H1 (cell line): ENCODE data around the gene SPSB1. TPM values are rescaled to one million over a fixed set of nuclear protein-coding genes. Genes with fewer than 3 reads are reported as not detected.

Experiments
- ASH2L ChIP-seq: fragments of 200-600, 300-600 bp; sonication (generic); IDR thresholded peaks from one replicate; pipeline ENCODE4 v1.7.1; 2017; ENCODE audit warnings: low read length
- CBX8 ChIP-seq: fragments of 300-800, 300-1000 bp; sonication (generic); IDR thresholded peaks from 2 replicates; pipeline ENCODE4 v1.7.1; 2016; ENCODE audit warnings: low read depth, low read length, borderline replicate concordance
- GTF2F1 ChIP-seq: IDR thresholded peaks from 2 replicates; pipeline ENCODE4 v1.6.1; 2012; ENCODE audit warnings: low read depth, low read length, improper control_type of control experiment, borderline replicate concordance
- SIRT6 ChIP-seq: IDR thresholded peaks from one replicate; pipeline ENCODE4 v1.7.1; 2012; ENCODE audit warnings: low read length, inconsistent platforms
- ZNF274 ChIP-seq: IDR thresholded peaks from 2 replicates; pipeline ENCODE4 v1.7.0; 2012; ENCODE audit warnings: low read length, borderline replicate concordance; ENCODE audit errors: extremely low read depth
- polyA plus RNA-seq, 7 experiments: library from polyadenylated mRNA; depleted of rRNA in 3 of 7; stranded (reverse) in 5 of 7; unstranded in 2 of 7; fragments of >200 nt in 5 of 7; fragments of 200-250 nt in 2 of 7; gene quantifications; 1 replicate in 5 of 7; 2 replicates in 1 of 7; 4 replicates in 1 of 7; pipeline versions ENCODE4 v1.2.1 to v1.2.3, GENCODE V29; 2011 to 2013; ENCODE audit warnings: missing spikeins in 2 of 7, mixed read lengths in 2 of 7
- total RNA-seq: library from RNA; stranded (reverse); fragmentation: NEBNext Ultra II Directional; extraction: Animal tissue kit (Norgen Biotek cat#: 25700); gene quantifications from 2 replicates; pipeline ENCODE4 v1.2.1, GENCODE V29; 2021

SPSB1 gene
- total and polyA plus RNA-seq, 2 of the 8 experiments (the other 6 are each of a cell fraction or from before 2014, with no cell fraction given) = 5.3 to 6.4 TPM

DNA sequence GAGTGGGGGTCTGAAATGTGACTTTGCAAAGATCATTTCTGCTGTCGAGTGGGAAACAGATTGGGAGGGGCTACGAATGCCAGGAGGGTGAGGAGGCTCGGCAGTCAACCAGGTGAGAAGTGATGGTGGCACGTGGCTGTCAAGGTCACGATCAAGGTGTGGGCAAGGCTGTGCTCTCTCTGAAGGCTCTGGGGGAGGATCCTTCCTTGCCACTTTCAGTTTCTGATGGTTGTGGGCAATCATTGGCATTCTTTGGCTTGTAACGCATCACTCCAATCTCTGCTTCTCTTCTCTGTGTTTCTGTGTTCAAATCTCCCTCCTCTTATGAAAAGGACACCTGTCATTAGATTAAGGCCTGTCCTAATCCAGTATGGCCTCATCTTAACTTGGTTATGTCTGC lies 6.1 kb upstream of the SPSB1 start (continued):
- TF ChIP-seq ZNF274 = no peak
- TF ChIP-seq CBX8 = no peak
- no peak for TF ChIP-seq ASH2L
- TF ChIP-seq SIRT6 = no peak
- TF ChIP-seq GTF2F1 = no peak
